K562 (cell line): Measurements from ENCODE around the gene CCDC82. TPM values are rescaled to one million over a fixed set of nuclear protein-coding genes. Genes with fewer than 3 reads are reported as not detected.

Experiments used
- CBX1 ChIP-seq: sonication (generic); IDR thresholded peaks from 2 replicates; pipeline ENCODE4 v1.6.1; 2016; ENCODE audit warnings: antibody characterized with exemption, low read depth, mild to moderate bottlenecking
- CBX3 ChIP-seq, 2 experiments: IDR thresholded peaks; 1 replicate in 1 of 2; 2 replicates in 1 of 2; pipeline ENCODE4 v1.6.1; 2012; ENCODE audit warnings: inconsistent platforms in 2 of 2, low read length in 2 of 2, borderline replicate concordance in 1 of 2, control low read depth in 1 of 2
- FOXA1 ChIP-seq: fragments of 450-650 bp; IDR thresholded peaks from 2 replicates; pipeline ENCODE4 v1.6.1; 2016; ENCODE audit warnings: mild to moderate bottlenecking, borderline replicate concordance
- FOXJ2 ChIP-seq: fragments of 200-800 bp; sonication (Bioruptor generic); IDR thresholded peaks from 2 replicates; pipeline ENCODE4 v1.6.1; 2016; ENCODE audit warnings: missing genetic modification characterization, missing compliant biosample characterization
- GABPB1 ChIP-seq: sonication (generic); formaldehyde crosslinking; IDR thresholded peaks from 2 replicates; pipeline ENCODE4 v1.8.0; 2022; ENCODE audit warnings: mild to moderate bottlenecking, missing genetic modification reagents
- JUND ChIP-seq, 2 experiments: IDR thresholded peaks; 2 replicates in 1 of 2; 3 replicates in 1 of 2; pipeline ENCODE4 v1.6.1; 2011; ENCODE audit warnings: borderline replicate concordance in 2 of 2, low read depth in 2 of 2, low read length in 2 of 2, improper control_type of control experiment in 1 of 2, missing biosample characterization in 1 of 2, missing genetic modification characterization in 1 of 2, missing genetic modification reagents in 1 of 2
- MYC ChIP-seq, 2 experiments: fragments of 250-450 bp in 1 of 2; sonication (Bioruptor Pico) in 1 of 2; IDR thresholded peaks; 2 replicates each; pipeline versions ENCODE4 v1.5.1 to v1.6.1; 2012 to 2021; ENCODE audit warnings: low read depth in 2 of 2, borderline replicate concordance in 1 of 2, improper control_type of control experiment in 1 of 2, low read length in 1 of 2, mild to moderate bottlenecking in 1 of 2, moderate library complexity in 1 of 2
- MYNN ChIP-seq, 2 experiments: sonication (generic); formaldehyde crosslinking in 1 of 2; IDR thresholded peaks; 2 replicates each; pipeline versions ENCODE4 v1.5.0 to v1.6.1; 2016 to 2020; ENCODE audit warnings: antibody characterized with exemption in 1 of 2, missing genetic modification reagents in 1 of 2
- NFE2 ChIP-seq: IDR thresholded peaks from 2 replicates; pipeline ENCODE4 v1.6.1; 2014; ENCODE audit warnings: antibody characterized with exemption, low read depth
- NRF1 ChIP-seq, 2 experiments: fragments of 450-650 bp; IDR thresholded peaks in 1 of 2; conservative IDR thresholded peaks in 1 of 2; 2 replicates each; pipeline ENCODE4 v1.6.1; 2014; ENCODE audit warnings: mild to moderate bottlenecking in 2 of 2
- SNIP1 ChIP-seq: fragments of 450-650 bp; IDR thresholded peaks from 2 replicates; pipeline ENCODE4 v1.7.1; 2017; ENCODE audit warnings: low read depth, mild to moderate bottlenecking
- TAF7 ChIP-seq: fragments of 450-650 bp; IDR thresholded peaks from 2 replicates; pipeline ENCODE4 v1.6.1; 2016; ENCODE audit warnings: missing genetic modification characterization, missing compliant biosample characterization
- YY1 ChIP-seq, 3 experiments: IDR thresholded peaks; 2 replicates each; pipeline ENCODE4 v1.6.1; 2011; ENCODE audit warnings: low read length in 2 of 3, mild to moderate bottlenecking in 2 of 3, moderate library complexity in 2 of 3, borderline replicate concordance in 1 of 3, control low read depth in 1 of 3, low read depth in 1 of 3; ENCODE audit not compliant: insufficient read depth in 3 of 3, insufficient replicate concordance in 2 of 3, control insufficient read depth in 1 of 3, insufficient read length in 1 of 3; ENCODE audit errors: extremely low read depth in 1 of 3
- ZBTB7A ChIP-seq: IDR thresholded peaks from 2 replicates; pipeline ENCODE4 v1.6.1; 2011; ENCODE audit warnings: low read depth, mild to moderate bottlenecking, low read length, moderate library complexity, borderline replicate concordance; ENCODE audit not compliant: control insufficient read depth
- ZKSCAN1 ChIP-seq: fragments of 150-350 bp; IDR thresholded peaks from 2 replicates; pipeline ENCODE4 v1.6.1; 2016; ENCODE audit warnings: low read depth, low read length
- ZNF699 ChIP-seq: fragments of 250-450 bp; sonication (Bioruptor Pico); IDR thresholded peaks from 2 replicates; pipeline ENCODE4 v1.8.0; 2021; ENCODE audit warnings: mild to moderate bottlenecking, moderate library complexity; ENCODE audit not compliant: insufficient replicate concordance
- polyA plus RNA-seq, 8 experiments: library from polyadenylated mRNA; depleted of rRNA in 4 of 8; stranded (reverse) in 5 of 8; unstranded in 3 of 8; fragments of >200 nt; fragmentation: Nextera tagmentation in 2 of 8; fragmentation: Illumina TruSeq in 1 of 8; extraction: Ambion mirVana in 2 of 8; extraction: Trizol in 1 of 8; gene quantifications; 2 replicates each; pipeline versions ENCODE4 v1.2.1 to v1.2.3, GENCODE V29; 2011 to 2014; ENCODE audit warnings: inconsistent platforms in 1 of 8, missing spikeins in 1 of 8
- total RNA-seq, 7 experiments: library from RNA; depleted of rRNA in 6 of 7; stranded (reverse); fragments of >200 nt in 6 of 7; fragmentation: Illumina TruSeq in 2 of 7; extraction: Trizol in 2 of 7; gene quantifications; 2 replicates each; pipeline versions ENCODE4 v1.2.1 to v1.2.3, GENCODE V29; 2011 to 2021; ENCODE audit warnings: low replicate concordance in 1 of 7
- TF ChIP-seq, protein P1 (sequence below), 2 experiments: fragments of 450-650 bp; conservative IDR thresholded peaks; 2 replicates each; pipeline ENCODE4 v1.6.1; 2017; ENCODE audit warnings: mild to moderate bottlenecking in 2 of 2, moderate library complexity in 2 of 2
- TF ChIP-seq, protein P2 (sequence below): sonication (generic); formaldehyde crosslinking; IDR thresholded peaks from 2 replicates; pipeline ENCODE4 v1.8.0; 2022; ENCODE audit warnings: missing genetic modification reagents, mild to moderate bottlenecking, moderate library complexity, borderline replicate concordance
- TF ChIP-seq, protein P3 (sequence below): sonication (generic); formaldehyde crosslinking; IDR thresholded peaks from 2 replicates; pipeline ENCODE4 v1.8.0; 2022; ENCODE audit warnings: mild to moderate bottlenecking, missing genetic modification reagents
- TF ChIP-seq, protein P4 (sequence below): fragments of 250-450 bp; sonication (Bioruptor Pico); IDR thresholded peaks from 2 replicates; pipeline ENCODE4 v1.8.0; 2022; ENCODE audit warnings: moderate library complexity, mild to moderate bottlenecking, inconsistent platforms

The CCDC82 gene
- total and polyA plus RNA-seq, 9 of the 15 experiments (the other 6 are each of a cell fraction or from before 2014, with no cell fraction given) = 12.5 to 51.3 (median 24.5) TPM

DNA sequence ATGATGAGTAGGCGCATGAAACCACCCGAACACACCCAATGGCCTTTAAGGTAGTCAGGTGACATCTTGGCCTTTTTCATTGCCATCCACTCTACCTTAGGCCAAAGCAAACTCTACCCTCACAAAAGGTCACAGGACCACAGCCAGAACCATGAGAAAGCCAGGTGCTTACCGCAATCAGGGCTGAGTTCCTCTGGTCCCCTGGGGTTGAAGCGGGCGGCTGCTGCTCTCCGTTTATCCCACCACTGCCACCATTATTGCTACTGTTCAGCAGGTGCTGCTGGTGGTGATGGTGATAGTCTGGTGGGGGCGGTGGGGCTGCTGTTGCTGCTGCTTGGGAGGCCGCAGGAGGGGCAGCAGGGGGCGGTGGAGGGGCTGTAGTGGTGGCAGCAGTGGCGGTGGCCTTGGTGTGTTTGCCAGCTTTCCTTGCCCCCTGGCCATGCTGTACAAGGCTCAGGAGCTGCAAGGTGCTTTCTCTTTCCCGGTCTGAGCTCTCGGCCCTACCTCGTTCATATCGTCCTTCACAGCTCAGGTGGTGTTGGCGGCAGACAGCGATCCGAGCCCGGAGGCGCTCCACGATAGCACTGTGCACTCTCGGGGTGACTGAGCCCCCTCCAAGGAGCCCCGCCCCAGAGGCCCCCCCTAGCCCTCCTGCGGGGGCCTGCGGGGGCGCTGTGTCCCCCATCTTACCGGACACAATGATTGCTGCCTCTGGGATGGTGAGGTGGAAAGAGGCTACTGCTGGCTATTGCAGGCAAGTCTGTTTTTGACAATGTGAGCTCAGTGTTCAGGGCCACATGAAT, 48.3 kb downstream of the CCDC82 start (continued):
- peak; percentile 94 for TF ChIP-seq ZBTB7A
- TF ChIP-seq CBX3 (IDR thresholded peaks at IDR 0.05; ENCODE audit: borderline replicate concordance in 1 of 2, low read length in 2 of 2) = 0 out of 3 replicates have a peak, but pooled peaks of 1 of the 2 experiments have one; percentile 15
- TF ChIP-seq FOXJ2 = no peak
- TF ChIP-seq, protein P1, sequence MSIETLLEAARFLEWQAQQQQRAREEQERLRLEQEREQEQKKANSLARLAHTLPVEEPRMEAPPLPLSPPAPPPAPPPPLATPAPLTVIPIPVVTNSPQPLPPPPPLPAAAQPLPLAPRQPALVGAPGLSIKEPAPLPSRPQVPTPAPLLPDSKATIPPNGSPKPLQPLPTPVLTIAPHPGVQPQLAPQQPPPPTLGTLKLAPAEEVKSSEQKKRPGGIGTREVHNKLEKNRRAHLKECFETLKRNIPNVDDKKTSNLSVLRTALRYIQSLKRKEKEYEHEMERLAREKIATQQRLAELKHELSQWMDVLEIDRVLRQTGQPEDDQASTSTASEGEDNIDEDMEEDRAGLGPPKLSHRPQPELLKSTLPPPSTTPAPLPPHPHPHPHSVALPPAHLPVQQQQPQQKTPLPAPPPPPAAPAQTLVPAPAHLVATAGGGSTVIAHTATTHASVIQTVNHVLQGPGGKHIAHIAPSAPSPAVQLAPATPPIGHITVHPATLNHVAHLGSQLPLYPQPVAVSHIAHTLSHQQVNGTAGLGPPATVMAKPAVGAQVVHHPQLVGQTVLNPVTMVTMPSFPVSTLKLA (conservative IDR thresholded peaks at IDR 0.05) = peak in 1 of 2 experiments; percentile 53; a peak in 2 of 4 replicates
- peak; percentile 50 for TF ChIP-seq MYC (IDR thresholded peaks at IDR 0.05; ENCODE audit: low read depth, low read length)
- no peak for TF ChIP-seq MYC (CRISPR knock-in tag; IDR thresholded peaks at IDR 0.05; ENCODE audit: borderline replicate concordance, low read depth)
- no peak; the same call in 1 of the 2 replicates for TF ChIP-seq NFE2
- TF ChIP-seq YY1 (IDR thresholded peaks at IDR 0.05; ENCODE audit: borderline replicate concordance in 1 of 3, control insufficient read depth in 1 of 3, extremely low read depth in 1 of 3, insufficient read depth in 3 of 3, insufficient read length in 1 of 3, insufficient replicate concordance in 2 of 3, low read depth in 1 of 3, low read length in 2 of 3) = peak in 2 of 3 experiments; percentile 50 to 55
- no peak for TF ChIP-seq ZNF699
- peak; percentile 44; the same call in 1 of the 2 replicates for TF ChIP-seq CBX1
- TF ChIP-seq JUND (IDR thresholded peaks at IDR 0.05; ENCODE audit: borderline replicate concordance, low read depth, low read length) = peak; percentile 31; the same call in 1 of the 2 replicates
- no peak for TF ChIP-seq JUND (tag; IDR thresholded peaks at IDR 0.05; ENCODE audit: borderline replicate concordance, low read depth, low read length)
- no peak for TF ChIP-seq SNIP1
- TF ChIP-seq FOXA1 = no peak
- TF ChIP-seq, protein P2, sequence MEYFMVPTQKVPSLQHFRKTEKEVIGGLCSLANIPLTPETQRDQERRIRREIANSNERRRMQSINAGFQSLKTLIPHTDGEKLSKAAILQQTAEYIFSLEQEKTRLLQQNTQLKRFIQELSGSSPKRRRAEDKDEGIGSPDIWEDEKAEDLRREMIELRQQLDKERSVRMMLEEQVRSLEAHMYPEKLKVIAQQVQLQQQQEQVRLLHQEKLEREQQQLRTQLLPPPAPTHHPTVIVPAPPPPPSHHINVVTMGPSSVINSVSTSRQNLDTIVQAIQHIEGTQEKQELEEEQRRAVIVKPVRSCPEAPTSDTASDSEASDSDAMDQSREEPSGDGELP (CRISPR knock-in tag) = peak; percentile 57; the same call in 1 of the 2 replicates
- TF ChIP-seq NRF1 (conservative IDR thresholded peaks at IDR 0.05 in 1 of 2, IDR thresholded peaks at IDR 0.05 in 1 of 2) = no peak
- TF ChIP-seq, protein P3, sequence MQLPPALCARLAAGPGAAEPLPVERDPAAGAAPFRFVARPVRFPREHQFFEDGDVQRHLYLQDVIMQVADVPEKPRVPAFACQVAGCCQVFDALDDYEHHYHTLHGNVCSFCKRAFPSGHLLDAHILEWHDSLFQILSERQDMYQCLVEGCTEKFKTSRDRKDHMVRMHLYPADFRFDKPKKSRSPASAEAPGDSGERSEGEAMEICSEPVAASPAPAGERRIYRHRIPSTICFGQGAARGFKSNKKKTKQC (CRISPR knock-in tag) = peak; percentile 14; the same call in 1 of the 2 replicates
- TF ChIP-seq MYNN (IDR thresholded peaks at IDR 0.05) = no peak
- TF ChIP-seq MYNN (CRISPR knock-in tag; IDR thresholded peaks at IDR 0.05) = no peak
- TF ChIP-seq TAF7 (tag) = no peak
- no peak for TF ChIP-seq ZKSCAN1
- TF ChIP-seq, protein P4, sequence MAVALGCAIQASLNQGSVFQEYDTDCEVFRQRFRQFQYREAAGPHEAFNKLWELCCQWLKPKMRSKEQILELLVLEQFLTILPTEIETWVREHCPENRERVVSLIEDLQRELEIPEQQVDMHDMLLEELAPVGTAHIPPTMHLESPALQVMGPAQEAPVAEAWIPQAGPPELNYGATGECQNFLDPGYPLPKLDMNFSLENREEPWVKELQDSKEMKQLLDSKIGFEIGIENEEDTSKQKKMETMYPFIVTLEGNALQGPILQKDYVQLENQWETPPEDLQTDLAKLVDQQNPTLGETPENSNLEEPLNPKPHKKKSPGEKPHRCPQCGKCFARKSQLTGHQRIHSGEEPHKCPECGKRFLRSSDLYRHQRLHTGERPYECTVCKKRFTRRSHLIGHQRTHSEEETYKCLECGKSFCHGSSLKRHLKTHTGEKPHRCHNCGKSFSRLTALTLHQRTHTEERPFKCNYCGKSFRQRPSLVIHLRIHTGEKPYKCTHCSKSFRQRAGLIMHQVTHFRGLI (CRISPR knock-in tag) = no peak
- TF ChIP-seq GABPB1 (CRISPR knock-in tag) = 0 out of 2 replicates have a peak, but pooled peaks have one; percentile 23
